ENCODE measurements around the gene PIGR.

PIGR gene

DNA sequence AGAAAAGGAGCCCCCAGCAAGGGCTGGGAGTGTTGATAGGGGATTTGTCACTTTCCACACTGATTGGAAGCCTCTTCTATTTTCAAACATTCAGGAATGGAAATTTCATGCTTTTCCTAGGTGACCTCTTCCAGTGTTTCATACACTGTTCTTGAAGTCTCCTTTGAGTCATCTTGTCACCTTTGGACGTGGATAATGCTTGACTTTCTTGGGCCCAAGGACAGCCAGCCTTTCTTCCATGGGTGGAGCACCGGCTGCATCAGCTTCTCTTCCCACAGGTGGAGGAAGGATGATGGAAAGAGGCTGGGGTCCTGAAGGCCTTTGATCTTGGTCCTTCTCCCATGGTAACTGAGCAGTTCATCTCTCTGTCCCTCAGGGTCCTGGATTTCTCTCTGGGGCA is 11.9 kb upstream of the PIGR start:
- no peak for DNase-seq (ENCODE audit: low read depth)

DNA sequence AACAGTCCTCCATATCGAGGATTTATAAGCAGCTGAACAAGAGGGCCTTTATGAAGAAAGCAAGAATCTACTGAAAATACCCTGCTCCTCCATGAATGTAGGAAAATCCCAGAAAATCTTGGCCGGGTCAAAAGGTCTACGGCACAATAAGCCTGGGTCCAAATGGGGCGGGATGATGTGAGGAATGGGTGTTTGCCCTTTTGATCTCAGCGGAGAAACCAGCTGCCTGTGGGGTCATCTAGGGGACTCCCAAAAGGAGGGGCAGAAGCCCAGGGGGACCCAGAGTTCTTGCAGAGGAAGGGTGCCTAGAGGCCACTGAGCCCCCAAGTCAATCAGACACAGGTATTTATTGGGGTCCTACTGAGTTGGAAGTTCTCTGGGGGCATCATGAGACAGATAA is 11.4 kb upstream of the PIGR start:
- DNase-seq (ENCODE audit: low read depth), result no peak

DNA sequence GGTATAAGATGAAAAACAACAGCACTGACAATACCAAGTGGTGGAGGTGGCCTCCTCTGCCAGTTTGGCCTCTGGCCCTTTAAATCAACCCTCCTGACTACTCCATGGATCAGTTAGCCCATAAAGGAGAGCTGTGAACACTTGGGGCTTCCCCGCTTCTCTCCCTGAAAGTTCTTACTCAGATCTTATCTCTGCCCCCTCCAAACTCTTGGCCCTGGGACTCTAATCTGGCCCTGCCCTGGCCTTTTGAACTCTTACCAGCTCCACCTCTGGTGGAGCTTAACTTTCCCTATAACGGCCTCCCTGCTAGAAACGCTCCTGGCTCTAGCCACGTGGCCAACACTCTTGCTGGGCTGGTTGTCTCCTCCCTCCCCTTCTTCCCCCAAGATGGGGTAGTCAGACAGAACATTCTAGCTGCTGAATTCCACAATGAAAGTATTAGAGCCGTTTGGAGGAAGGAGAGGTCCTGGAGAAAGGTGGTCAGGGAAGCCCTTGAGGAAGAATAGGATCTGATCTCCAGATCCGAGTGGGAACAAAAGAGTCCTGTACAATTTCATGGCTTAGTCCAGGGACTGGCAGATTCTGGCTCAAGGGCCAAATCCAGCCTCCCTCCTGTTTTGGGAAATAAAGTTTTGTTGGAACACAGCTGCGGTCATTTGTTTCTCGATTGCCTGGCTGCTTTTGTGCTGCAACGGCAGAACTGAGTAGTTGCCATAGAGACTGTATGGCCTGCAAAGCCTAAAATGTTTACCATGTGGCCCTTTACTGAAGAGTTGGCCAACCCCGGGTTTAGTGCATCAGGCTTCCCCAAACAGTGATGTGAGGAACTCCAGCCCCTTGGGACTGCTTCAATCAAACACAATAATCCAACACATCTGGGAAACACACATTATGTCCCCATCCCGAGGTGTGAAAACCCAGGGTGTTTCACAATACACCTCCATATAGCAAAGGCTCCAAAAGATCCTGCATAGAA is 9.5 kb upstream of the PIGR start:
- peak; percentile 46 for DNase-seq (ENCODE audit: low read depth)

DNA sequence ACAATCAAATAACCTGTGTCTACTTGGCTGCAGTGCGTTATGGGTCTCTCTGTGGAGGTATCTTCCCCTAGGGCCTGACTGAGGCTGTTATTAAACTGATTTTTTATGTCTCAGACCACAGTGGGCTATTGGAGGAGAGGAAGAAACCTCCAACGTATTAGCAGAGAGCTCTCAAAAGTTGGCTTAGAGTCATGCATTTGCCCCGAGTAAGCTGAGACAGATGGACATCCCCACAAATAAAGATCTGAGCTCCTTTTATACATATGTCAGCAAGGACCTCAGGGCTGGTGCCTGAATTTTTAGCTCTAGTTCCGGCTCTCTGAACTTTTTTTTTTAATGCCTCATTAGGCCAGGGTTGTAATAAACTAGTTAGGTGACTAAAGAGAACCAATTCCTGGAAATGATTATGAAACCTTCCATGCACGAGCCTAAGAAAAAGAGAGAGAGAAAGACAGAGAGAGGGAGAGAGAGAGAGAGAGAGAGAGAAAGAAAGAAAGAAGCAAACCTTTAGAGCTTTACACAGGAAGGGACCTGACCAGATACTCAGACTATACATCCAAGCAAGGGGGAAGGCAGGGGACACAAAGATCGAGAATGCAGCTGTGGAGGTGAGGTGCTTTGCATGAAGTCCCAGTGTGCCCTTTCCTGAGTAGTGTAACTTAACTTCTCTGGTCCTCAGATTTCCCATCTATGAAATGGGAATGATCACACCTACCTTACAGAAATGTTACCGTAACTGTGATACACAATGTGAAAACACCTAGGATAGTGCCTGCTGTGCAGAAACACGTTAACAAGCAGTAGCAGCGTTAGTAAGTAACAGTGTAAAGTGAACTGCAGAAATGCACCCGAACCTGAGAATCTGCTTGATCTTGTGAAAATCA is 8.4 kb upstream of the PIGR start:
- no peak for DNase-seq (ENCODE audit: low read depth)

DNA sequence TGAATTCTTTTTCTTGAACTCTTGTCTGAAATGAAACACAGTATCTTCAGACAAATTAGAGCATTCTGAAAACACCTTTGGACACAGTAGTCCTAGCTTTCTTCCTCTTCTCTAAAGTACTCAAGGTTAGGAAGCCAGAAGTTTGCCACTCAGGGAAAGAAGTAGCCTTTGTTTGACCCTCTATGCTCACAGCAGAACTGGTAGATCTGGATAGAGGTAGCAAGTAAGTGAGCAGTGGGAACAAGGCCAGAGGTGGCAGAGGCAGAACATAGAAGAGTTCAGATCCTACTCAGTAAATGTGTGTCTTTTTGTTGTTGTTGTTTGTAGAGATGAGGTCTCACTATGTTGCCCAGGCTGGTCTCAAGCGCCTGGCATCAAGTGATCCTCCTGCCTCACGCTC is 7.4 kb upstream of the PIGR start:
- DNase-seq (ENCODE audit: low read depth), result no peak

DNA sequence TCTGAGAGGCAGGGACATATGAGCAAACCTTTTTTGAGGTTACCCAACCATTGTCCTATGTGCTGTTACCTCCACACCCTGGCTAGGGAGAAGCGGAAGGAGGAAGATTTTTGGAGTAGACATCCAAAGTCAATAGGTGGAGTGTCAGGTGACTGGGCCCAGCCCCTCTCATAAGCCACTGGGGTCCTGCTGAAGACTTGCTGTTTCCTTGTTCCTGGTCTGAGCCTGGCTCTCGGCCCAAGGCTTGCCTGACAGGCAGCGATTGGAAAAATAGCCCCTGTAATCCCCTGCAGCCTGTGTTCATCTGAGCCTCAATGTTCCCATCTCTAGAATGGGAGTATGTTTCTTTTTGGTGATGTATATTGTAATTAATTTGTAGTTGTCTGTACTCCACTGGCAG is 6.9 kb upstream of the PIGR start:
- DNase-seq (ENCODE audit: low read depth), result no peak

DNA sequence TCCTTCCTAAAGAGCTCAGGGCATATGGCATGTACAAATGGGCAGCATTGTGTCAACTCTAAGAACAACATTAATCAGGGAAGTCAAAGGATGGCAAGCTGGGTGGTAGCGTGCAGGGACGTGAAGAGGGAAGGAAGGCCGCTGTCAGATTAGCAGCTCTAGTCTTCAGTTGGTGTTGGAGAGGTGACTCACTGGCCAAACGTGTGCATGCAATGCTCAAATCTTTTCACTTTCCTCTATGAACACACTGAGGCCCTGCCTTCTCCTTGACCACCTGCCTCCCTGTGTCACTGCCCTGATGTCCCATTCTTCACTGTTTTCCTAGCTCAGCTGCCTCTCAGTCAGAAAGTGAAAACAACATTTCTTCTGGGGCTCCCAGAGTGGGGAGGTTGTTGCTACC is 5.9 kb upstream of the PIGR start:
- no peak for DNase-seq (ENCODE audit: low read depth)

DNA sequence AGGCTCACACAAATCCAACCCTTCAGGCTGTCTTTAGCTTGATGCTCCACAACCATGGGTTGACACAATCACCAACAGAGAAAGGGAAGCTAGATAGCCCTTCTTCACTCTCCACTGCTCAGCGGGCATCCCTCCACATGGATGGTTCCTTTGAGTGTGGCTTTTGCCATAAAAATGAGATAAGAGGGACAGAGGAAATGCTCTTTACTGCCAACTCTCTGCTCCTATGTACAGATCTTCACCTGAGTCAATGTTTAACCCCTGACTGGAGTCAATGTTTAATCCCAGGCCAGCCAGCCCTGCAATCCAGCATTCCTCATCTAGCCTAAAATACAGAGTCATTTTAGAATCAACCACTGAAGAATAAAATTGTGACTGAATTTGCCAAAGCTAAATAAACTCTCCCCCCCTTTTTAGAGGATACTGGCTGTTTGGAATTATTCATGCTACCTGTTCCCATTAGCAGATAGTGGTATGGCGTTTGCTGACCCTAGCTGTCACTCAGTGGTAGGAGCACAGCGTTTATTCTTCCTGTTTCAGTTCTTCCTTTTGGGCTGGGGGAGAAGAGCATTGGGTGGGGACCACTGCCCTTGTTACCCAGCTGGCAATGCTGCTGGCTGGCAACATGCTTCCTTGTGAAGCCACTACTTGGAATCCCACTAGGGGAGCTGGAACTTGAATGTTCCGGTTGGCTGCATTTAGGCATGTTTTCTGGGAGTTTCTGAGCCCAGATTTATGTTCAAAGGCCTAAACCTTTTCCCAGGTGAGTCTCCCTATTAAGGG is 5.2 kb upstream of the PIGR start:
- no peak for DNase-seq (ENCODE audit: low read depth)

DNA sequence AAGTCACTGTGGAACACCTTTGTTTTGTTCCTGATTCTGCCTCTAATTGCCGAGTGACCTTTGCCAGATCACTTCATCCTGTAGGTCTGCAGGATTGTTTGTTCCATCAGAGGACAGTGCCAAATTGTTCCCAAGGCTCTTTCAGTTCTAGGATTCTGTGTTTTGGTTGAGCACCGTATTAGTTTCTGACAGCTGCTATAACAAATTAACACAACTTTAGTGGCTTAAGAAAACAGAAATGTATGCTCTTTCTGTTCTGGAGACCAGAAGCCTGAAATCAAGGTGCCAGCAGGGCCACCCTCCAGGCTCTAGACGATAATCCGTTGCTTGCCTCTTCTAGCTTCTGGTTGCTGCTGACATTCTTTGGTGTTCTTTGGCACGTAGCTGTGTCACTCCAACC is 3.4 kb upstream of the PIGR start:
- DNase-seq (ENCODE audit: low read depth), result no peak

DNA sequence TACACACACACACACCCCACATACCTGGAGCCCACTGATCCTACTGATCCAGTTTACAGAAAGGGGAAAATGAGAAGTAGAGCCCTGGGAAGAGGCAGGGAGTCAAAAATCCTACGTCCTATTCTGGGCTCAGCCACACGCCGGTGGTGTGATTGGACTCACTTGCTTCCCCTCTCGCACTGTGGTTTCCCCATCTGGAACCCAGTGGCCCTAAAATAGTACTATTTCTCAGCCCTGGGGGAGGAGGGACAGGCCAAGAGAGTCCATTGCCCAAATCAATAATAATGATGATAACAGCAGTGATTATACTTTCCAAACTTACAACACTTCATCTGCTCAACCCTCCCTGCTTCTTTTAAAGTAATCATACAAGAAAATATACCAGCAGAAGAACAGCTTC is 2.9 kb upstream of the PIGR start:
- no peak for DNase-seq (ENCODE audit: low read depth)

DNA sequence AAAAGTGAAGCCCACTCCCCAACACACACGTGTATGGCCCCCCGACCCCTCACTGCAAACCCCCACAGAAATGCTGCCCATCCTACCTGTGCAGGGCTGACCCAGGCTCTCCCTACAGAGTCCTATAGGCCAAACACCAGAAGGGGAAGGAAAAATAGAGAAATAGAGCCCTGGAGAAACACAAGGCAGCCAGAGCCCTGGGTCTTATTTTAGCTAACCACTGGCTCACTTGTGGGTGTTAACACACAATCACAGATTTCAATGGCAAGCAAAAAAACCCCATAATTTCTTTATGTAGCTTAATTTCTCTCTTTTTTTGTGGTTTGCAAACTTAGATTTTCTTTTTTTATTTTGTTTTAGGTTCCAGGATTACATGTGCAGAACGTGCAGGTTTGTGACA is 989 bp upstream of the PIGR start:
- no peak for DNase-seq (ENCODE audit: low read depth)

DNA sequence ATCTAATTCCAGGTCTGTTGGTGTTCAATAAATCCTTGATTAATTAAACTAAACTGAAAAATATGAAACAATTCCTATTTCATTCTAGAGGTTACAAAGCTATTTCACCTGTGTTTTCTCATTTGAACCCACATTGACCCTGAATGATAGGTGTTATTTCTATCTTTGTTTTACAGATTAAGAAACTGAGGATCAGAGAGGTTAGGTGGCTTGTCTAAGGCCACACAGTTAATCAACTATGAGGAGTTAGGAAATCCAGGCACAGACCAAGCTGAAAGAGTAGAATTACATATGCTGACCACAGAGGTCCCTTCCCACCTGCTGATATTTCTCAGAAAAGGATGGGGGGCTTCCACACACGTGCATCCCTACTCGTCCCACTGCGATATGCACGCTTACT is 487 bp downstream of the PIGR start:
- DNase-seq (ENCODE audit: low read depth), result no peak

DNA sequence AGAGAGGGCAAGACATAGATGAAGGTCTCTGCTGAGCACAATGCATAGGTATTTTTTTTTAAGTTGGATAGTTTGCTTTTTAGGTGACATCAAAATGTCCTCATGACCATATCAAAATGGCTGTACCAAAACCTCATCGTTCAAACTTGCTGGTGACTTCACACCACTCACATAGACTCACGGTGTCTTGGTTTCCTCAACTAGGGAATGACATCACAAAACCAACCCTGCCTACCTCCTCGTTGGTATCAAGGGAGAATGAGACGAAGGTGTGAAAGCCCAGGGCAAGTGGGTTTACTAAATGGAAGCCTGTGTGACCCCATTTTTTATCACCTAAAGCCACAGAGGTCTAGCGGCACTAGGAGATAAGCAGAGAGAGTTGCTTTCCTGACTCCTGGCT is 1.6 kb downstream of the PIGR start:
- DNase-seq (ENCODE audit: low read depth), result no peak

DNA sequence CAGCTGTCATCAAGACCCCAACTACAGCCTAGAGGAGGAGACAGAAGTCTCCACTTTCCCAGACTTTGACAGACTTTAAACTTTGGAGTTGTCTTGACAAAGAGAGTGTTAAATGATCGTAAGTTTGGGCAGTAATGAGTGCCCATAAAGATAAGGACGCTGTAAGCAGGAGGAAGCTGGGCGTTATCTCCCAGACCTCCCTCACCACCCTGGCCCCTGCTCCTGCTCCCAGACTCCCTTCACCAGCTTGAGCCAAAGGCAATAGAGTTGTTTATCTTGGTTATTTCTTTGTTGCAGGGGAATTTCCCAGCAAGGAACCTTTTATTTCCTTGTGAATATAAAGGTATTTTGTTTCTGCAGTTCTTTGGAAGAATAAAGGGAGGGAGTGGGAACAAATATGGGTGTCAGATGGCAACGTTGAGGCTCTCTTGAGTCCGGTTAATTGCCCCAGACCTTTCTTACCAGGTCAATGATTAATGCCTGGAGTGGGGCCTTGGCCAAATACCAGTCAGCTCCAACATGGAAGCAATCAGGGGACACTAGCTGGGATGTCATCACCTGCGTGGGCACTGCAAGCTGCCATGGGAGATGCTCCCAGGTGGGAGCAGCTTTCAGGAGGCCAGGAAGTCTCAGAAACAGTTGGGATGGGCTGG is 4.4 kb downstream of the PIGR start:
- no peak for DNase-seq (ENCODE audit: low read depth)

DNA sequence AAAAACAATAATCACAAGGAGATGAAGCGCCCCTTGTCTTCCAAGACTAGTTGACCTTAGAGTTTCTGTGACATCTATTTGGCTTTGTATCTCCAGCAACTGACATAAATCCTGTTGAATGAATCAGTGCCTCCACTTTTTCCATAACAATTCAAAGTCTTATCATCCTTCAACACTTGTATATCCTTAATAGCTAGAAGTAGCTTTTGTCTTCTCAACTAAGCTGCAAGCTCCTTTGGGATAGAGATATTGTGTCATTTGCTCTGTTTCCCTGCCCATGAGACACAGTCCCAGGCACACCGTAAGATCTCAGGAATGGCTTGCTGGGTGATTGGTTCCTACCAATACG is 5.7 kb downstream of the PIGR start:
- DNase-seq (ENCODE audit: low read depth), result no peak

DNA sequence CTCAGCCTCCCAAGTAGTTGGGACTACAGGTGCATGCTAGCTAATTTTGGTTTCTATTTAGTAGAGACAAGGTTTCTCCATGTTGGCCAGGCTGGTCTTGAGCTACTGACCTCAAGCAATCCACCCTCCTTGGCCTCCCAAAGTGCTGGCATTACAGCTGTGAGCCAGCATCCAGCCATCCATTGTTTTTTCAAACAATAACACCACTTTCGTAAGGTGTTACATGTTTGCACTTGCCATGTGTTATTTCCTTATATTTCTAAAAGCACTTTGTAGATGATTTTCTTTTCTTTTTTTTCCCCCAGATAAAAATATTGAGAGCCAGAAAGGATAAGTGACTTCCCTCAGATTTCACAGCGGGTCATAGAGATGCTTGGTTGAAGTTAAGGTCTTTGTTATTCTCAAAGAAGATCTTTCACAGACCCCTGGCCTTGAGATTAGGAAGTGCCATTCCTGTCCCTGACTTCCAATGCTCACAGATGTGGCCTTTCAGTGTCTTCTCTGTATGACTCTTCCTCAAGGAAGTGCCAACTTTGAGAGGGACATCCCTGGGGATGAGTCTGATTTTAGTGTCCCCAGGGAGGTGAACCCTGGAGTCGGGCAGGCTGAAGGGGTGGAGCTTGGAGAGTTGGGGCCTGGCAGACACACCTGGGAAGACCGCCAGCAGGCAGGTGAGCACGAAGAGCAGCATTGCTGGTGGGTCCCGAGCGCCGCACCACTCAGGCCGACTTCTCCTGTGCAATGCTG is 6.3 kb downstream of the PIGR start:
- DNase-seq (ENCODE audit: low read depth), result no peak

DNA sequence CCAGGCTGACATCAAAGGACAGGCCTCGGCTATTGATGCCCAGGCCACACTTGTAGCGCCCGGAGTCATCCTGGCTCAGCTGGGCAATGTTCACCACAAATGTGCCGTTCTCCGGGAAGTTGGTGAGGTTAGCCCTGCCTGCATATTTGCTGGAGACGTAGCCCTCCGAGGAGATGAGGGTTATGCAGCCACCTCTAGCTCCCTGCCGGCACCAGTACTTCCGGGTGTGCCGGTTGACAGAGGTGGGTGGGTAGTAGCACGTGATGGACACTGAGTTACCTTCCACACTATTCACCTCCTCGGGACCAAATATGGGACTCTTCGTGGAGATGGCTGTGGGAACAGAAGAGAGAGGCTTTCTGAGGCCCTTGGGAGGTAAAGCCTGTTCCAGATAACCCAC is 7.1 kb downstream of the PIGR start:
- DNase-seq (ENCODE audit: low read depth), result no peak

DNA sequence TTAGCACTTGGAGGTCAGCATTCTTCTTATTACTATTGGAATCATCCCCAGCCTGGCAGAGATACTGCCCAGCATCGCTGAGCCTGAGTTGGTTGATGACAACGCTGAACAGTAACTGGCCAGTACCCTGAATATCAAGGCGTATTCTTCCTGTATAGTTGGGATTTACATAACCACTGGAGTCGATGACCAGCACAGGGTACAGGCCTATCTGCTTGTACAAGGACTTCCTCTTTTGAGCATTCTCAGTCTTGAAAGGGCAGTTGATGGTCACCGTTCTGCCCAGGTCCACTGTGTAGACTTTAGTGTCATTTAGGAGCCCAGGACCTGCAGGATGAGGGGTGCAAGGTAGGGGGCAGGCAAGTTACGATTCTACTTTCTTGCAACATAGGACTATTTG is 8.8 kb downstream of the PIGR start:
- DNase-seq (ENCODE audit: low read depth), result no peak

DNA sequence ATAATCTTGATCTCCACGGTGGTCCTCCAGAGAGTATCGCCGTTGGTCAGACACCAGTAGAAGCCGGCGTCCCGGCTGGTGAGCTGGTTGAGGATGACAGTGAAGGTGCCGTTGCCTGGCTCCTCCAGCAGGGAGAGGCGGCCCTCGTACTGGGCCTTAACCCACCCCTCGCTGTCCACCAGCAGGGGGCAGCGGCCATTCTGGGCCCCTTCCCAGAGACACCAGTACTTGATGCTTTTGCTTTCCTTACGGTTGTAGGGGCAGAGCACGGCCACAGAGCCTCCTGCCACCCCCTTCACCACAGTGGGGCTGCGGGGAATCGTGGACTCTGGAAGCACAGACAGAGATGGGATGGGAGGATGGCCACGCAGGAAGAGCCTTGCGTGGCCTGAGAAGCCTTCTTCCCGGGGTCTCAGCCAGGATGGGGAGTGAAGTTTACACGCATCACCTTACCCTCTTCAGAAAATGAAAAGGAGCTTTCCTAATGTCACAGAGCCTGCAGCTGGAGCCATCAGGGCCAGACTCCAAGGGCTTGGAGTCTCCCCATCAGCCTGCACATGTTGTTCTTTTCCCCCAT is 10.7 kb downstream of the PIGR start:
- DNase-seq (ENCODE audit: low read depth), result no peak

DNA sequence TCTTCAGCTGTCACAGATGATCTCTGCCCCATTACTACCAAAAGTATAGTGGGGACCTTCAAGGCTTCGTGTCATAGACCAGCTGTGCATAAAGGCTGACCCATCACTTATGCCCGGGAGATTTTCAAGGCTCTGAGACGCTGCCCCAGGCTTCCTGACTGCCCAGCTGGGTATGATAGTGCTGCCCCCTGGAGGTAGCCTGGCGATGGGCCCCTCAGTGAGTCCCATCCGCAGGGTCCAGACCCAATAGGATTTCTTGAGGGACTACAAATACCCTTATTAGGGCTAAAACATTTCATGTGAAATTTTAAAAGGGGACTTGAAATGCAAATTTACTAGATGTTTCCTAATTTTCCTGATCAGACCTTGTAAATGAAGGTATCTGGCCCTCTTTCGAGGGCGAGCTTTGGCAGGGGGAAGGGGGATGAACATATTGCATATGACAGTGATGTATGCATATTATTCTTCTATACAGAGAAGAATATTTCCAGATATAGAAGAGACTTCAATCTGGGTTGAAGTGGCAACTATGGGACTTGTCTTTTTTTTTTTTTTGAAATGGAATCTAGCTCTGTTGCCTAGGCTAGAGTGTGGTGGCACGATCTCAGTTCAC is 12.8 kb downstream of the PIGR start:
- no peak for DNase-seq (ENCODE audit: low read depth)

Measured in GM04504 (cell line).